A549 (cell line): ENCODE data around the gene FAM131B. TPM values are rescaled to one million over a fixed set of nuclear protein-coding genes. Genes with fewer than 3 reads are reported as not detected.
"Not testable (repeated sequence)": the region's sequence is repeated elsewhere in the genome, so short reads cannot be mapped to it uniquely, and the experiment has no call there.

ENCODE experiments used
- ATAC-seq, 2 experiments: fragments of 200-7000 bp in 1 of 2; fragments of >200 bp in 1 of 2; cut with Nextera tagmentation in 1 of 2; cut with Tn5 transposase in 1 of 2; 3 replicates each; pipeline versions ENCODE4 v1.8.0 to v1.9.1; 2018 to 2020; ENCODE audit warnings: mild to moderate bottlenecking in 1 of 2, moderate library complexity in 1 of 2
- CTCF ChIA-PET: fragments of 300-600 bp; sonication (Branson Sonifier 250); formaldehyde crosslinking; extraction: SDS; loops from one replicate; lab custom pipeline; 2021; ENCODE audit warnings: antibody characterized with exemption, inconsistent platforms; lab: Yijun Ruan, JAX
- POLR2A ChIA-PET: fragments of 350-600 bp; formaldehyde crosslinking; extraction: SDS; loops from one replicate; lab custom pipeline; 2021; ENCODE audit warnings: antibody characterized with exemption, inconsistent platforms; lab: Yijun Ruan, JAX
- DNase-seq, 2 experiments: peaks; one replicate each; pipeline versions ENCODE4 v3.0.0 to v3.0.0-alpha.2; 2011 to 2016; ENCODE audit warnings: low read depth in 1 of 2, low spot score in 1 of 2
- FAIRE-seq: peaks from 2 replicates; lab custom pipeline; 2011; peaks lifted over from hg19 to GRCh38; lab: Jason Lieb, UNC
- H3K27ac ChIP-seq, 2 experiments: fragments of >200 bp; sonication (Bioruptor Twin); formaldehyde crosslinking; 3 replicates each; pipeline ENCODE4 v1.5.1; 2016 to 2017
- H3K4me1 ChIP-seq: fragments of >200 bp; sonication (Bioruptor Twin); formaldehyde crosslinking; 3 replicates; pipeline ENCODE4 v1.6.1; 2016
- H3K4me2 ChIP-seq: fragments of >200 bp; sonication (Bioruptor Twin); formaldehyde crosslinking; 3 replicates; pipeline ENCODE4 v1.6.1; 2016
- H3K4me3 ChIP-seq: fragments of >200 bp; sonication (Bioruptor Twin); formaldehyde crosslinking; 3 replicates; pipeline ENCODE4 v1.5.1; 2016
- H3K9me3 ChIP-seq: fragments of >200 bp; sonication (Bioruptor Twin); formaldehyde crosslinking; 3 replicates; pipeline ENCODE4 v1.6.1; 2016
- BCL3 ChIP-seq: fragments of >200 bp; sonication (Bioruptor Twin); formaldehyde crosslinking; IDR thresholded peaks from 3 replicates; pipeline ENCODE4 v1.6.1; 2016
- CBX2 ChIP-seq: fragments of 200-600 bp; sonication (generic); IDR thresholded peaks from 2 replicates; pipeline ENCODE4 v1.6.1; 2016; ENCODE audit warnings: low read depth, mild to moderate bottlenecking, borderline replicate concordance
- CHD2 ChIP-seq: fragments of 150-350 bp; IDR thresholded peaks from 2 replicates; pipeline ENCODE4 v1.6.1; 2014; ENCODE audit warnings: low read length; ENCODE audit not compliant: partially characterized antibody
- FOXS1 ChIP-seq: fragments of 250-450 bp; sonication (Bioruptor Pico); IDR thresholded peaks from 2 replicates; pipeline ENCODE4 v1.5.0; 2020; ENCODE audit warnings: mild to moderate bottlenecking, moderate library complexity
- HES2 ChIP-seq: fragments of >200 bp; sonication (Bioruptor Twin); formaldehyde crosslinking; IDR thresholded peaks from 2 replicates; pipeline ENCODE4 v1.6.1; 2016
- HOXA7 ChIP-seq: fragments of 250-450 bp; sonication (Bioruptor Pico); IDR thresholded peaks from 2 replicates; pipeline ENCODE4 v1.5.0; 2020; ENCODE audit warnings: mild to moderate bottlenecking, moderate library complexity
- HOXB13 ChIP-seq: fragments of 250-450 bp; sonication (Bioruptor Pico); IDR thresholded peaks from 2 replicates; pipeline ENCODE4 v1.5.0; 2020; ENCODE audit warnings: low read depth, mild to moderate bottlenecking, moderate library complexity
- JUNB ChIP-seq: fragments of >200 bp; sonication (Bioruptor Twin); formaldehyde crosslinking; IDR thresholded peaks from 2 replicates; pipeline ENCODE4 v1.6.1; 2016
- KDM5A ChIP-seq: fragments of 200-600 bp; sonication (generic); IDR thresholded peaks from 2 replicates; pipeline ENCODE4 v1.6.1; 2016; ENCODE audit warnings: antibody characterized with exemption, mild to moderate bottlenecking
- NPAS2 ChIP-seq: fragments of 250-450 bp; sonication (Bioruptor Pico); IDR thresholded peaks from 2 replicates; pipeline ENCODE4 v1.8.0; 2022; ENCODE audit warnings: mild to moderate bottlenecking, moderate library complexity, borderline replicate concordance
- RNF2 ChIP-seq: fragments of 200-600 bp; sonication (generic); IDR thresholded peaks from 2 replicates; pipeline ENCODE4 v1.6.1; 2016; ENCODE audit warnings: low read depth, mild to moderate bottlenecking, antibody characterized with exemption, moderate library complexity, borderline replicate concordance
- SMC3 ChIP-seq: fragments of >200 bp; sonication (Bioruptor Twin); formaldehyde crosslinking; IDR thresholded peaks from 3 replicates; pipeline ENCODE4 v1.6.1; 2018; ENCODE audit warnings: inconsistent platforms
- ZFP36 ChIP-seq: fragments of 450-650 bp; IDR thresholded peaks from 2 replicates; pipeline ENCODE4 v1.6.1; 2014; ENCODE audit warnings: borderline replicate concordance; ENCODE audit not compliant: partially characterized antibody
- WGBS: methylation state at CpG from one replicate; pipeline ENCODE4 v1.1.6; 2017; ENCODE audit errors: missing lambda C conversion rate; 5-methylcytosine and 5-hydroxymethylcytosine counted together
- polyA plus RNA-seq, 4 experiments: library from polyadenylated mRNA; depleted of rRNA in 3 of 4; stranded (reverse); fragments of >200 nt; fragmentation: RNase III in 1 of 4; extraction: RNeasy Plus Mini Kit Qiagen cat#74134 plus additional on column Dnase treatment in 1 of 4; gene quantifications; 2 replicates in 3 of 4; 3 replicates in 1 of 4; pipeline ENCODE4 v1.2.3, GENCODE V29; 2011 to 2017
- TF ChIP-seq, protein P1 (sequence below): fragments of 150-350 bp; IDR thresholded peaks from 2 replicates; pipeline ENCODE4 v1.6.1; 2014; ENCODE audit warnings: low read depth, mild to moderate bottlenecking, low read length
- TF ChIP-seq, protein P2 (sequence below): fragments of >200 bp; sonication (Bioruptor Twin); formaldehyde crosslinking; IDR thresholded peaks from 3 replicates; pipeline ENCODE4 v1.5.1; 2016
- TF ChIP-seq, protein P3 (sequence below): fragments of 250-450 bp; sonication (Bioruptor Pico); IDR thresholded peaks from 2 replicates; pipeline ENCODE4 v1.5.0; 2020; ENCODE audit warnings: low read depth, mild to moderate bottlenecking, moderate library complexity

The FAM131B gene
- polyA plus RNA-seq, 2 of the 4 experiments (the other 2 are of a cell fraction): 0.19 to 0.52 TPM

DNA sequence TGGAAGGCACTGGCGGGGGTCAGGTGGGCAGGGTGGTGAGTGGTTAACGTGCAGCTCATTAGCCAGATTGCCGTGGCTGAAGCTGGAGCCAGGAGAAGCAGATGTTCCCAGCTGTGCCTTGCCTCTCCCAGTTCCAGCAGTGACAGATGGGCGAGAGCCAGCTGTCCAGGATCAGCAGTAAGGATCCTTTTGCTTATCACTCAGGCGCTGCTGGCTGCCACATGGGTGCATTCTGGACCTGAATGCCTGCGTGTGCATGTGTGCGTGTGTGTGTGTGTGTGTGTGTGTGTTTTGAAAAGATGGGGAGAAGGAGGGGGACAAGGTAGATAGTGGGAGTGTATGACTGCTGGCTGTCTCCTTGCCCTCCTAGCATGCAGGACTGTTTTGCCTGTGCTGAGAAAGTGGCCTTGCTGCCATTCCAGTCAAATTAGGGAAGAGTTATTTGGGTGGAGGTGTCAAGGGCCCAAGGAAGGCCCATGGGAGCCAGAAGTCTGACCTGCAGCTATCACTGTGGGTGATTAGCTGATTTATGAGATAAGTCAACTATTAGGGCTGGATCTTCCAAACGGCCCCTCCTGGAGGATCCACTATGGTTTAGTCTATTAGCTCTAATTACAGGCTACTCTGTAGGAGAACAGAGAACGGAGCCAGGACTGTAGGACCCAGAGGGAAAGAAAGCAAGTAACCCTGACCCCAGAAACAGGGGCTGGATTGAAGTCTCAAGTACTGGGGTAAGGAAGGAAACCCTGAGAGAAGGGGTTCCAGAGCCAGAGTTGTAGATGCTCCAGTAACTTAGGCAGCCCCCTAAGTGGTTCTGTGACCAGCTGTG is 42.9 kb upstream of the FAM131B start:
- no peak overlapping the region for H3K4me2 ChIP-seq
- TF ChIP-seq RNF2 (no peak), JUNB (no peak), CBX2 (no peak), KDM5A (no peak), BCL3 (no peak), SMC3 (no peak), CHD2 (no peak), NPAS2 (CRISPR knock-in tag) (no peak), ZFP36 (no peak), HES2 (no peak), FOXS1 (no peak)
- TF ChIP-seq, protein P1, sequence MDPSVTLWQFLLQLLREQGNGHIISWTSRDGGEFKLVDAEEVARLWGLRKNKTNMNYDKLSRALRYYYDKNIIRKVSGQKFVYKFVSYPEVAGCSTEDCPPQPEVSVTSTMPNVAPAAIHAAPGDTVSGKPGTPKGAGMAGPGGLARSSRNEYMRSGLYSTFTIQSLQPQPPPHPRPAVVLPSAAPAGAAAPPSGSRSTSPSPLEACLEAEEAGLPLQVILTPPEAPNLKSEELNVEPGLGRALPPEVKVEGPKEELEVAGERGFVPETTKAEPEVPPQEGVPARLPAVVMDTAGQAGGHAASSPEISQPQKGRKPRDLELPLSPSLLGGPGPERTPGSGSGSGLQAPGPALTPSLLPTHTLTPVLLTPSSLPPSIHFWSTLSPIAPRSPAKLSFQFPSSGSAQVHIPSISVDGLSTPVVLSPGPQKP: no peak
- TF ChIP-seq, protein P2, sequence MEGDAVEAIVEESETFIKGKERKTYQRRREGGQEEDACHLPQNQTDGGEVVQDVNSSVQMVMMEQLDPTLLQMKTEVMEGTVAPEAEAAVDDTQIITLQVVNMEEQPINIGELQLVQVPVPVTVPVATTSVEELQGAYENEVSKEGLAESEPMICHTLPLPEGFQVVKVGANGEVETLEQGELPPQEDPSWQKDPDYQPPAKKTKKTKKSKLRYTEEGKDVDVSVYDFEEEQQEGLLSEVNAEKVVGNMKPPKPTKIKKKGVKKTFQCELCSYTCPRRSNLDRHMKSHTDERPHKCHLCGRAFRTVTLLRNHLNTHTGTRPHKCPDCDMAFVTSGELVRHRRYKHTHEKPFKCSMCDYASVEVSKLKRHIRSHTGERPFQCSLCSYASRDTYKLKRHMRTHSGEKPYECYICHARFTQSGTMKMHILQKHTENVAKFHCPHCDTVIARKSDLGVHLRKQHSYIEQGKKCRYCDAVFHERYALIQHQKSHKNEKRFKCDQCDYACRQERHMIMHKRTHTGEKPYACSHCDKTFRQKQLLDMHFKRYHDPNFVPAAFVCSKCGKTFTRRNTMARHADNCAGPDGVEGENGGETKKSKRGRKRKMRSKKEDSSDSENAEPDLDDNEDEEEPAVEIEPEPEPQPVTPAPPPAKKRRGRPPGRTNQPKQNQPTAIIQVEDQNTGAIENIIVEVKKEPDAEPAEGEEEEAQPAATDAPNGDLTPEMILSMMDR: no peak
- TF ChIP-seq, all 56 proteins: peak for 0
- POLR2A ChIA-PET: no interaction called here
- Histone ChIP-seq H3K4me3 (no peak overlapping the region), H3K9me3 (no peaks in the 10 kb centered on the region), H3K4me1 (peaks cover 7% of the 10 kb centered on the region; the same call in 2 of the 3 replicates), H3K27ac (no peak overlapping the region)
- FAIRE-seq (no peak), ATAC-seq (no peak), DNase-seq (no peak)
- CTCF ChIA-PET: interaction anchor here (0.7 to 5.9 kb wide), 5 partner anchors 8 to 165 kb away, joined by 3 to 46 read pairs (median 5); no protein-coding TSS in a partner anchor
- WGBS: 28% methylated on average over 8 of the region's 9 CpGs

DNA sequence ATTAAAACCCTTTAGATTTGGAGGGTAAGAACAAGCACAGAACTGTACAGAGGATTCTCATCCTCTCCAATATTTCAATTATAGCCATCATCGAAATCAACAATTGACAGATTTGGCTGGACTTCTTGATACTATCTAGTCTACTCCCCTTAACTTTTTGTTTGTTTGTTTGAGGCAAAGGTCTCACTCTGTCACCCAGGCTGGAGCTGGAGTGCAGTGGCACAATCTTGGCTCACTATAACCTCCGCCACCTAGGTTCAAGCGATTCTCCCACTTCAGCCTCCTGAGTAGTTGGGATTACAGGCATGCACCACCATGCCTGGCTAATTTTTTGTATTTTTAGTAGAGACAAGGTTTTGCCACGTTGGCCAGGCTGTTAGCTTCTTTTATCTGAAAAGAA is 39.7 kb upstream of the FAM131B start:
- POLR2A ChIA-PET, H3K27ac ChIP-seq, FAIRE-seq, H3K4me3 ChIP-seq, ATAC-seq, H3K4me2 ChIP-seq, H3K9me3 ChIP-seq, DNase-seq, H3K4me1 ChIP-seq: not testable (repeated sequence)
- CTCF ChIA-PET: interaction anchor here (1.2 to 3.5 kb wide), 5 partner anchors 9 to 161 kb away, joined by 3 to 26 read pairs (median 20); partner anchors contain the start of gene ZYX
- 46% methylated on average over 4 of the region's 4 CpGs for WGBS

DNA sequence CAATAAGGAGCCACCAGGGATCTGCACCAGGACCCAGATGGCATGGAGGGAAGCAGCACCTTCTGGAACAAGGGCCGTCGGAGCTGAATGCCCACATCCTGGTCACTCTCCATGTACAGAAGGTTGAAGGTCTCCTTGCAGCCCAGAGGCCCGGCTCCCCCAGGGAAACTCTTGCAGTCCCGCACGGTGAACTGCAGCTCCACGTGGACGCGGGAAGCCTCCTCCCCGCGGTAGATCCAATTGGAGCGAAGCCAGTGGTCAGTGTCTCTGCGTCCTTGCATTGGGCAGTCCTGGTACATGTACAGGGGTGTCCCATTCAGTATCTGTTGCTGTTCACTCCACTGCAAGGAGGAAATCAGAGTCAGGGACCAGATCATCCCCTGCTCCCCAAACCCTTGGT is 38.8 kb upstream of the FAM131B start:
- DNase-seq (no peak), FAIRE-seq (no peak), ATAC-seq (no peak)
- Histone ChIP-seq H3K9me3 (no peaks in the 10 kb centered on the region), H3K4me2 (no peak overlapping the region), H3K4me1 (no peaks in the 10 kb centered on the region), H3K27ac (no peak overlapping the region), H3K4me3 (no peak overlapping the region)
- WGBS: 68% methylated on average over 11 of the region's 12 CpGs
- POLR2A ChIA-PET: no interaction called here
- TF ChIP-seq HOXA7 (CRISPR knock-in tag) (no peak), HOXB13 (CRISPR knock-in tag) (no peak)
- TF ChIP-seq, protein P3, sequence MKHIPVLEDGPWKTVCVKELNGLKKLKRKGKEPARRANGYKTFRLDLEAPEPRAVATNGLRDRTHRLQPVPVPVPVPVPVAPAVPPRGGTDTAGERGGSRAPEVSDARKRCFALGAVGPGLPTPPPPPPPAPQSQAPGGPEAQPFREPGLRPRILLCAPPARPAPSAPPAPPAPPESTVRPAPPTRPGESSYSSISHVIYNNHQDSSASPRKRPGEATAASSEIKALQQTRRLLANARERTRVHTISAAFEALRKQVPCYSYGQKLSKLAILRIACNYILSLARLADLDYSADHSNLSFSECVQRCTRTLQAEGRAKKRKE: no peak
- CTCF ChIA-PET: interaction anchor here (1.2 to 3.5 kb wide), 5 partner anchors 9 to 160 kb away, joined by 3 to 26 read pairs (median 20); partner anchors contain the start of gene ZYX
